Nephron progenitor cell (in vitro differentiated cells): ENCODE data around the gene ASTN2.
A peak's percentile ranks its signal among the peaks of the same experiment; 100 is the strongest.

Experiments
- DNase-seq: peaks from one replicate; pipeline ENCODE4 v3.0.0; 2021
- H3K27ac Mint-ChIP-seq: 2 replicates; pipeline ENCODE4 v1.8.0; 2021; ENCODE audit warnings: mild to moderate bottlenecking, moderate library complexity, mixed read lengths
- H3K27me3 Mint-ChIP-seq: 2 replicates; pipeline ENCODE4 v1.8.0; 2021; ENCODE audit warnings: mild to moderate bottlenecking, low read depth, mixed read lengths; ENCODE audit not compliant: poor library complexity
- H3K36me3 Mint-ChIP-seq: 2 replicates; pipeline ENCODE4 v1.8.0; 2021; ENCODE audit warnings: low read depth, mixed read lengths
- H3K4me1 Mint-ChIP-seq: 2 replicates; pipeline ENCODE4 v1.8.0; 2021; ENCODE audit warnings: mixed read lengths
- H3K4me3 Mint-ChIP-seq: 2 replicates; pipeline ENCODE4 v1.8.0; 2021; ENCODE audit warnings: mild to moderate bottlenecking, moderate library complexity, mixed read lengths
- H3K9me3 Mint-ChIP-seq: 2 replicates; pipeline ENCODE4 v1.8.0; 2021; ENCODE audit warnings: mild to moderate bottlenecking, moderate library complexity, mixed read lengths
- TF ChIP-seq, protein P1 (sequence below): fragments of 200-600 bp; sonication (generic); IDR thresholded peaks from 2 replicates; pipeline ENCODE4 v1.5.0; 2021; ENCODE audit warnings: antibody characterized with exemption

ASTN2 gene

GRCh38 chr9:117249799-117250198 lies 165.1 kb downstream of the ASTN2 start:
- no peaks in the 10 kb centered on the region for H3K27me3 Mint-ChIP-seq
- H3K9me3 Mint-ChIP-seq, result no peaks in the 10 kb centered on the region
- H3K4me1 Mint-ChIP-seq, result no peaks in the 10 kb centered on the region
- H3K27ac Mint-ChIP-seq, result no peak overlapping the region
- TF ChIP-seq, protein P1, sequence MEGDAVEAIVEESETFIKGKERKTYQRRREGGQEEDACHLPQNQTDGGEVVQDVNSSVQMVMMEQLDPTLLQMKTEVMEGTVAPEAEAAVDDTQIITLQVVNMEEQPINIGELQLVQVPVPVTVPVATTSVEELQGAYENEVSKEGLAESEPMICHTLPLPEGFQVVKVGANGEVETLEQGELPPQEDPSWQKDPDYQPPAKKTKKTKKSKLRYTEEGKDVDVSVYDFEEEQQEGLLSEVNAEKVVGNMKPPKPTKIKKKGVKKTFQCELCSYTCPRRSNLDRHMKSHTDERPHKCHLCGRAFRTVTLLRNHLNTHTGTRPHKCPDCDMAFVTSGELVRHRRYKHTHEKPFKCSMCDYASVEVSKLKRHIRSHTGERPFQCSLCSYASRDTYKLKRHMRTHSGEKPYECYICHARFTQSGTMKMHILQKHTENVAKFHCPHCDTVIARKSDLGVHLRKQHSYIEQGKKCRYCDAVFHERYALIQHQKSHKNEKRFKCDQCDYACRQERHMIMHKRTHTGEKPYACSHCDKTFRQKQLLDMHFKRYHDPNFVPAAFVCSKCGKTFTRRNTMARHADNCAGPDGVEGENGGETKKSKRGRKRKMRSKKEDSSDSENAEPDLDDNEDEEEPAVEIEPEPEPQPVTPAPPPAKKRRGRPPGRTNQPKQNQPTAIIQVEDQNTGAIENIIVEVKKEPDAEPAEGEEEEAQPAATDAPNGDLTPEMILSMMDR, result no peak
- DNase-seq, result no peak
- H3K4me3 Mint-ChIP-seq, result no peak overlapping the region
- no peaks in the 10 kb centered on the region for H3K36me3 Mint-ChIP-seq

DNA sequence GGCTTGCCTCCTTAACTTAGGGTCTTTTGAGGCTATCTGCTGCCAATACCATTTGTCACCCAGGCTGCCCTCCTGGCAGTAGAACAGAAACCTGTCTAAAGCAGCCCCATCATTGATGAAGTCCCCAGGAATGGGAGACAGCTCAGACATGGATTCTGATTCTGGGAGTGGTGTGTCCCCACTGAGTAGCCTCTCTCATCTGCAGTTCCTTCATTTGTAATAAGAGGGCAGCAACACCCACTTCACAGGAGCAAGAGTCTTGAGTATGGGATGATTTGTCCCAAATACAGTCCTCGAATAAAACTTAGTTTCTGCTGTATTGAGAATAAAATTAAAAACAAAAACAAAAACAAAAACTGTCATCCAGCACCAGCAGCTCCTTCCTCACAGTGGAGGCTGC lies 167.6 kb downstream of the ASTN2 start:
- Mint-ChIP-seq H3K27me3 (no peaks in the 10 kb centered on the region), H3K36me3 (no peaks in the 10 kb centered on the region), H3K4me1 (no peaks in the 10 kb centered on the region), H3K27ac (no peak overlapping the region), H3K9me3 (no peaks in the 10 kb centered on the region), H3K4me3 (no peak overlapping the region)
- DNase-seq, result no peak
- TF ChIP-seq, protein P1, result peak; percentile 44

DNA sequence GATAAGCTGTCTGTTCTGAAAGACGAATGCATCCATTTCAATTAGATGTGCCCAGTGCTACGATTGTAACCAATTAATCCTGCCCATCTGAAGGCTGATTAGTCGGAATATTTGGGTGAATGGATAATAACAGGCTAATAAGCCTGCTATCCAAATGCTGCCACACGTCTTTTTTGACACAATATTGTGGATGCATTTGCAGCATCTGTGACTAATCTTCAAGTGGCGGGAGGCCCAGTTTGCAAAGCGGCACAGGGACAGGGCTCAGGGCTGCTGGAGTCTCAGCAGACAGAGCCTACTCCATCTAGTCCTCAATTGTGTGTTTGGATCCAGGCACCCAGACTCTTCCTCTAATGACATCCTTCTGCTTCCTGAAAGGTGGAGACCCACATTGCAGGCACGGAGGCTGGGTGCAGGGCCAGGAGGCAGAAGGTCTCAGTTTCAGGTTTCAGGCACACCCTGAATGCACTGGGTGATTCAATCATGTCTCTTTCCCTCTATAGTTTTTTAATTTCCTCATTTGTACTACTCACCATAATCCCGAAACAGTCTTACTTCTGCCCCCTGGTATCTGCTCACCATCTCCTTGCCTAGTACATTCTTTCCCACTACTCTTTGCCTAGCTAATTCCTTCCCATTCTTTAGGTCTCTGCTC lies 169.6 kb downstream of the ASTN2 start:
- H3K4me3 Mint-ChIP-seq, result no peak overlapping the region
- H3K36me3 Mint-ChIP-seq, result no peaks in the 10 kb centered on the region
- no peak overlapping the region for H3K27ac Mint-ChIP-seq
- TF ChIP-seq, protein P1, result no peak
- no peaks in the 10 kb centered on the region for H3K4me1 Mint-ChIP-seq
- H3K27me3 Mint-ChIP-seq, result no peaks in the 10 kb centered on the region
- no peaks in the 10 kb centered on the region for H3K9me3 Mint-ChIP-seq
- no peak for DNase-seq

GRCh38 chr9:117242082-117242481 lies 172.8 kb downstream of the ASTN2 start:
- Mint-ChIP-seq H3K9me3 (peaks cover 3% of the 10 kb centered on the region), H3K27me3 (no peaks in the 10 kb centered on the region), H3K36me3 (no peaks in the 10 kb centered on the region), H3K4me3 (no peak overlapping the region), H3K27ac (no peak overlapping the region), H3K4me1 (no peaks in the 10 kb centered on the region)
- TF ChIP-seq, protein P1, result no peak
- no peak for DNase-seq

- Mint-ChIP-seq H3K9me3 (peaks cover 3% of the 10 kb centered on the region), H3K4me1 (no peaks in the 10 kb centered on the region), H3K27me3 (peaks cover 5% of the 10 kb centered on the region), H3K4me3 (no peak overlapping the region), H3K27ac (no peak overlapping the region), H3K36me3 (no peaks in the 10 kb centered on the region)
- TF ChIP-seq, protein P1, result no peak
- no peak for DNase-seq
Observed at GRCh38 chr9:117239428-117239827, 175.4 kb downstream of the ASTN2 start.

DNA sequence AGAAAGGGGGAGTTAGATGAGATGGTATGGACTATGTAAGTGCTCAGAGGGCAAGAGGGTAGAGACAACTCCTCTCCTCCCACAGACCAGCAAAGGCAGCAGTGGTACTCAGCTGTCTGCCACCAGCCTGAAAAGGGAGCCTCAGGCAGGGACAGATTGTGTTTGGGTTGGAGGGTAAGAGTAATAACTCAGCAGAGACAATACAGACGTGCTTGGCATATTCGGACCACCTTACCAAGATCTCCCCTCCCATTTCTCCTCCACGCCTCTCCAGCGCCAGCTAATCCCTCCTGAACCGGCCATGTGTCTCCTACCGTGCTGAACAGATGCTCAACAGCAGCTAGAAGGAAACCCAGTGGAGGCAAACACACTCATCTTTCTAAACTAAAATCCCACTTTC lies 180.8 kb downstream of the ASTN2 start:
- H3K27me3 Mint-ChIP-seq, result peaks cover 12% of the 10 kb centered on the region
- no peaks in the 10 kb centered on the region for H3K4me1 Mint-ChIP-seq
- TF ChIP-seq, protein P1, result no peak
- DNase-seq, result no peak
- no peak overlapping the region for H3K27ac Mint-ChIP-seq
- no peak overlapping the region for H3K4me3 Mint-ChIP-seq
- no peaks in the 10 kb centered on the region for H3K36me3 Mint-ChIP-seq
- no peaks in the 10 kb centered on the region for H3K9me3 Mint-ChIP-seq
